Pancreas (tissue), 10 donors: ENCODE measurements around the gene DOCK4. TPM values are rescaled to one million over a fixed set of nuclear protein-coding genes. Genes with fewer than 3 reads are reported as not detected.

Experiments
- ATAC-seq, 4 donors: fragments of 200-7000 bp; cut with Tn5 transposase; one replicate each; pipeline versions ENCODE4 v1.8.0 to v1.9.1; 2020; ENCODE audit warnings: mild to moderate bottlenecking in 4 of 4, moderate library complexity in 4 of 4
- DNase-seq, 6 donors: peaks; one replicate each; pipeline ENCODE4 v3.0.0-alpha.2; 2020
- FAIRE-seq: peaks from 2 replicates; lab custom pipeline; 2012; peaks lifted over from hg19 to GRCh38; lab: Jason Lieb, UNC
- H3K27ac ChIP-seq, 4 donors: fragments of 200-600 bp; sonication (generic); 1 replicate in 3 of 4; 2 replicates in 1 of 4; pipeline versions ENCODE4 v1.5.0 to v1.8.0; 2020
- H3K27me3 ChIP-seq, 4 donors: fragments of 200-600 bp; one replicate each; pipeline ENCODE4 v1.8.0; 2021
- H3K36me3 ChIP-seq, 3 donors: fragments of 200-600 bp; sonication (generic) in 1 of 3; one replicate each; pipeline versions ENCODE4 v1.5.0 to v1.8.0; 2020 to 2021
- H3K4me1 ChIP-seq, 3 donors: fragments of 200-600 bp; one replicate each; pipeline ENCODE4 v1.8.0; 2021
- H3K4me3 ChIP-seq, 4 donors: fragments of 200-600 bp; sonication (generic) in 2 of 4; one replicate each; pipeline versions ENCODE4 v1.5.0 to v1.8.0; 2020 to 2021
- H3K9me3 ChIP-seq, 4 donors: fragments of 200-600 bp; one replicate each; pipeline ENCODE4 v1.8.0; 2021
- CTCF ChIP-seq, 4 donors: fragments of 200-600 bp; sonication (generic) in 3 of 4; IDR thresholded peaks; one replicate each; pipeline versions ENCODE4 v1.5.0 to v1.8.0; 2021; ENCODE audit warnings: antibody characterized with exemption in 4 of 4
- WGBS, 2 donors: extraction: QIAGEN DNeasy Blood & Tissue Kit; methylation state at CpG; one replicate each; pipeline ENCODE4 v1.1.7; 2013; 5-methylcytosine and 5-hydroxymethylcytosine counted together
- intact Hi-C, 3 donors: fragments of 100-400 bp; cut with DNase I; formaldehyde crosslinking; loops; one replicate each; pipeline versions ENCODE4 v1.11.1 to v1.14.2; 2022
- polyA plus RNA-seq, 2 donors: library from polyadenylated mRNA; stranded (reverse); fragments of 200-250 nt; gene quantifications; one replicate each; pipeline ENCODE4 v1.2.3, GENCODE V29; 2013
- total RNA-seq, 6 donors: library from RNA; stranded (reverse); fragmentation: NEBNext Ultra II Directional in 4 of 6; extraction: Animal tissue kit (Norgen Biotek cat#: 25700) in 4 of 6; gene quantifications; one replicate each; pipeline versions ENCODE4 v1.2.1 to v1.2.4, GENCODE V29; 2021 to 2023
- donor health status: healthy with polysubstance abuse.
- donor health status: DM: no; HTN: no; CAD: no; lungs with moderate emphysema.
- donor health status: DM: no; HTN: no; CAD: no.
- donor health status: control.
- donor health status: control.
- donor health status: Bipolar disorder and iron deficiency.
- donor health status: DM: yes; HTN: yes; CAD: no.
- donor health status: DM: no; HTN: no; CAD: no.
- donor health status: DM: no; HTN: no; CAD: no.
- donor health status: DM: yes; HTN: yes; CAD: no.

Gene DOCK4
- total and polyA plus RNA-seq, 8 donors, result 5.4 to 15.5 (median 6.1) TPM

GRCh38 chr7:111846898-111847297 is 359.3 kb downstream of the DOCK4 start:
- DNase-seq, result no peak
- H3K9me3 ChIP-seq, result no peaks in the 10 kb centered on the region
- no peak for TF ChIP-seq CTCF (IDR thresholded peaks at IDR 0.05)
- no peak overlapping the region for H3K27ac ChIP-seq
- no peak overlapping the region for H3K4me3 ChIP-seq
- ATAC-seq, result peak; percentile 60 to 81 (median 70)
- FAIRE-seq, result no peak
- intact Hi-C loops, result loop anchor here in 1 of 3 donors (10.0 kb wide), 1 partner anchor 72 kb away; no protein-coding TSS in a partner anchor
- no peaks in the 10 kb centered on the region for H3K4me1 ChIP-seq
- no peaks in the 10 kb centered on the region for H3K27me3 ChIP-seq
- no peaks in the 10 kb centered on the region for H3K36me3 ChIP-seq
- 34 to 39% methylated on average over 6 of the region's 6 CpGs for WGBS, 2 donors

GRCh38 chr7:111845853-111846252 is 360.3 kb downstream of the DOCK4 start:
- Histone ChIP-seq H3K4me1 (no peaks in the 10 kb centered on the region), H3K9me3 (no peaks in the 10 kb centered on the region), H3K27me3 (no peaks in the 10 kb centered on the region), H3K36me3 (no peaks in the 10 kb centered on the region), H3K4me3 (no peak overlapping the region), H3K27ac (no peak overlapping the region)
- no peak for ATAC-seq
- no peak for DNase-seq
- 88 to 89% methylated on average over 4 of the region's 4 CpGs for WGBS, 2 donors
- TF ChIP-seq CTCF (IDR thresholded peaks at IDR 0.05), result no peak
- intact Hi-C loops, result loop anchor here in 1 of 3 donors (10.0 kb wide), 1 partner anchor 71 kb away; no protein-coding TSS in a partner anchor
- no peak for FAIRE-seq

GRCh38 chr7:111844904-111845671 is 361.1 kb downstream of the DOCK4 start:
- no peak overlapping the region for H3K4me3 ChIP-seq
- DNase-seq, result no peak
- no peaks in the 10 kb centered on the region for H3K4me1 ChIP-seq
- no peaks in the 10 kb centered on the region for H3K9me3 ChIP-seq
- no peaks in the 10 kb centered on the region for H3K27me3 ChIP-seq
- no peaks in the 10 kb centered on the region for H3K36me3 ChIP-seq
- intact Hi-C loops, result loop anchor here in 1 of 3 donors (10.0 kb wide), 1 partner anchor 70 kb away; no protein-coding TSS in a partner anchor
- ATAC-seq, result no peak
- no peak for FAIRE-seq
- TF ChIP-seq CTCF (IDR thresholded peaks at IDR 0.05), result no peak
- WGBS, 2 donors, result 90 to 91% methylated on average over 4 of the region's 4 CpGs
- H3K27ac ChIP-seq, result no peak overlapping the region

- 77 to 87% methylated on average over 3 of the region's 3 CpGs for WGBS, 2 donors
- Histone ChIP-seq H3K9me3 (no peaks in the 10 kb centered on the region), H3K27ac (no peak overlapping the region), H3K4me1 (no peaks in the 10 kb centered on the region), H3K27me3 (no peaks in the 10 kb centered on the region), H3K36me3 (no peaks in the 10 kb centered on the region), H3K4me3 (no peak overlapping the region)
- intact Hi-C loops, result loop anchor here in 1 of 3 donors (10.0 kb wide), 1 partner anchor 68 kb away; no protein-coding TSS in a partner anchor
- ATAC-seq (no peak), FAIRE-seq (no peak), DNase-seq (no peak)
- no peak for TF ChIP-seq CTCF (IDR thresholded peaks at IDR 0.05)
Observed at GRCh38 chr7:111842491-111842890, 363.7 kb downstream of the DOCK4 start.
